SHP77 treated with DMSO at 0.1 percent for 48 hours (cell line): Measurements from ENCODE around the gene MYL11.

Experiments used
- DNase-seq: peaks from one replicate; lab custom pipeline; 2025; lab: John Stamatoyannopoulos, UW

Gene MYL11

DNA sequence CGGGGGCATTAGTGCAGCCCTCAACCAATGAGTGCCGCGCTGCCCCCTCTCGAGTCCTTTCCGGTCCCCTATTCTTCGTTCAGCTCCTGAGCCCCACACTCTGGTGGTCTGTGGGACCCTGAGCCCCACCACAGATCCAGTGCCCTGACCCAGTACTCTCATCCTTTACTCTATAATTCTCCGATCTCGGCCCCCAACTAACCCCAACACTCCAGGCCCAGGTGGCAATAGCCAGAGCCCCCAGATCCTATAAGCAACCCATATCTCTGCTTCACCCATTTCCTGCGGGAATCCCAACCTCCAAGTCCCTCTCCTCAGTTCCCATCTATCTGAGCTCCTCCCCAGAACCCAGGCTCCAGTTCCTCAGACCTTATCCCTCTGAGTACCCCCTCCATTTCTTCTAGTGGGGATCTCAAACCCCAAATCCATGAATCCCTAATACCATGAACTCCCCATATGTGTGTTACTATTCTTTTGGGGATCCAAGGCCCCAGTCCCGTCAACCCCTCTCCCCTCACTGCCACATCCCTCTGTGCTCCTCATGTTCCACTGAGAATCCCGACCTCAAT lies 3.3 kb upstream of the MYL11 start:
- no peak for DNase-seq

DNA sequence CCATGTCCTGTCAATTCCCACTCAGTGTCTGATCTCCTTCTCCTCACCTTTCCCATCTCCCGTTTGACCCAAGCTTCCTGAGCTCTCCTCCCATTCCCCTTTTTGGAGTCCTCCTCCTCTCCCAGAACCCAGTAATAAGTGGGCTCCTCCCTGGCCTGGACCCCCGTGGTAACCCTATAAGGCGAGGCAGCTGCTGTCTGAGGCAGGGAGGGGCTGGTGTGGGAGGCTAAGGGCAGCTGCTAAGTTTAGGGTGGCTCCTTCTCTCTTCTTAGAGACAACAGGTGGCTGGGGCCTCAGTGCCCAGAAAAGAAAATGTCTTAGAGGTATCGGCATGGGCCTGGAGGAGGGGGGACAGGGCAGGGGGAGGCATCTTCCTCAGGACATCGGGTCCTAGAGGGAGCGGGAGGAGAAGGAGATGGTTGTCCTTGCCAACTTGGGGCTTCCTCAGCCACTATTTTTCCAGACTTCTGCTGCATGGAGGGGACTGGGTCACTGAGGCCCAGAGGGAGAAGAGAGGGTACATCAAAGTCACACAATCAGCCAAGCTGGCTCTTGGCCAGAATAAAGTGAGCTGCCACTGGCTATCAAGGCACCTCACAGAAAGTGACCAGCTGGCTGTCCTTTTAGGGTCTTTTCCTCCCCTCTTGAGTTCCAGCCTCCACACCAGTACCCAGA lies 2.4 kb upstream of the MYL11 start:
- DNase-seq = no peak

GRCh38 chr16:30372725-30373124 lies 1.9 kb upstream of the MYL11 start:
- DNase-seq = no peak

DNA sequence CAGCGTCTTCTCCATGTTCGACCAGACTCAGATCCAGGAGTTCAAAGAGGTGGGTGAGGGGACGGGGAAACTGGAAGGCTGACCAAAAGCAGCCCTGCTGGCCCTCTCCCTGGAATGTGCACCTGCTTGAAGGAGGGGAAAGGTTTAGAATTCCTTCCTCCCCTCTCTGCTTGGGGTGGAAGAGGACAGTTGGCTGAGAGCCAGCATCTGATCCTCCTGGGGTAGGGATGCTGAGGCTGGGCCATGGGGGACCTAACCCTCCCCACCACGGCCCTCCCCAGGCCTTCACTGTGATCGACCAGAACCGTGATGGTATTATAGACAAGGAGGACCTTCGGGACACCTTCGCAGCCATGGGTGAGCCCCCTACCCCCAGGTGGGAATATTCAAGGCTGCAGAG lies 1.3 kb downstream of the MYL11 start:
- DNase-seq = no peak

DNA sequence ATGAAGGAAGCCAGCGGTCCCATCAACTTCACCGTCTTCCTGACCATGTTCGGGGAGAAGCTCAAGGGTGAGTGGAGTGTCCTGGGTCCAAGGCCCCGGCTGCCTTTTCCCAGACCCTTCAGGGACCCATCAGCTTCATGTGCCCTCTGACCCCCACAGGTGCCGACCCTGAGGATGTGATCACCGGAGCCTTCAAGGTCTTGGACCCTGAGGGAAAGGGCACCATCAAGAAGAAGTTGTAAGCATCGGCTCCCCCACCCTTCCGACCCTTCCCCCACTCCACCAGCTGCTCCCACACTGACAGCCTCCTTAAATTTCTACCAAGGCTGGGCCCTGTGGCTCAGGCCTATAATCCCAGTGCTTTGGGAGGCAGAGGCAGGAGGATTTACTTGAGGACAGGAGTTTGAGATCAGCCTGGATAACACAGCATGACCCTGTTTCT lies 1.9 kb downstream of the MYL11 start:
- no peak for DNase-seq

DNA sequence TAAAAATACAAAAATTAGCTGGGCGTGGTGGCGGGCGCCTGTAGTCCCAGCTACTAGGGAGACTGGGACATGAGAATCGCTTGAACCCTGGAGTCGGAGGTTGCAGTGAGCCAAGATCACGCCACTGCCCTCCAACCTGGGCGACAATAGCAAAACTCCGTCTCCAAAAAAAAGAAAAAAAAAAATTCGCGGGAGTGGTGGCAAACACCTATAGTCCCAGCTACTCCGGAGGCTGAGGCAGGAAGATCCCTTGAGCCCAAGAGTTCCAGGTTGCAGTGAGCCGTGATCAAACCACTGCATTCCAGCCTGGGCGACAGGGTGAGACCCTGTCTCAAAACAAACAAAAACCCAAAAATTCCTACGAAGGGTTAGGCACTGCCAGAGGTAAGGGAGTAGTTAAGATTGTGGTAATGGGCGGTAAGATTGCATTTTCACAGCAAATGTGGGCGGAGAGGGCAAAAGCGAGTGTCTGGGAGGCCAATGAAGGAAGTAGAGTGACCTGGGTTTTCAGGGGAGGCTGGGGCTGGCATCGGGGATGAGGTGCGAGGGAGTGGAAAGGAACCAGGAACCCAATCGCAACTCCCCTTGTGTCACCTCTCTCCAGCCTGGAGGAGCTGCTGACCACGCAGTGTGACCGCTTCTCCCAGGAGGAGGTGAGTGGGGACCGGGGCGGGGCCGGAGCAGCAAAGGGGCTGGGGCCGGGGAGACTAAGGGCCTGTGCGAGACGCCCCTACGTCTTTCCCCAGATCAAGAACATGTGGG lies 2.6 kb downstream of the MYL11 start:
- DNase-seq = peak; percentile 75

DNA sequence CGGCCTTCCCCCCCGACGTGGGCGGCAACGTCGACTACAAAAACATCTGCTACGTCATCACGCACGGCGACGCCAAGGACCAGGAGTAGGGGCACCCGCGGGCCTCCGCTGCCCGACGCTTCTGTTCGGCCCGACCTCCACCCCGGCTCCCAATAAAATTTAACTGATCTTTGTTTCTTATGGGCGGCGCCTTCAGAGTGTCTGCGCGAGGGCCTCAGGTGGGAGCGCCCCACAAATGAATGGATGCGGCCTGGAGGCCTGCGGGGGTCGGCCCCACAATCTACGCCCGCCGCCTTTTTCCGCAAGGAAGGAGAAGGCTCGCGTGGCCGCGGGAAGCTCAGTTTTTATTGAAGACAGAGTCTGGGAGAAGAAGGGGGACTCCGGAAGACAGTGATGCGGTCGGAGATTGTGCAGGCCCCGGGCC lies 3.2 kb downstream of the MYL11 start:
- peak; percentile 81 for DNase-seq

- peak; percentile 93 for DNase-seq
Measured at GRCh38 chr16:30378236-30379157, 3.9 kb downstream of the MYL11 start.

GRCh38 chr16:30379158-30379783 lies 4.7 kb downstream of the MYL11 start:
- no peak for DNase-seq

GRCh38 chr16:30380072-30380802 lies 5.6 kb downstream of the MYL11 start:
- DNase-seq = no peak

DNA sequence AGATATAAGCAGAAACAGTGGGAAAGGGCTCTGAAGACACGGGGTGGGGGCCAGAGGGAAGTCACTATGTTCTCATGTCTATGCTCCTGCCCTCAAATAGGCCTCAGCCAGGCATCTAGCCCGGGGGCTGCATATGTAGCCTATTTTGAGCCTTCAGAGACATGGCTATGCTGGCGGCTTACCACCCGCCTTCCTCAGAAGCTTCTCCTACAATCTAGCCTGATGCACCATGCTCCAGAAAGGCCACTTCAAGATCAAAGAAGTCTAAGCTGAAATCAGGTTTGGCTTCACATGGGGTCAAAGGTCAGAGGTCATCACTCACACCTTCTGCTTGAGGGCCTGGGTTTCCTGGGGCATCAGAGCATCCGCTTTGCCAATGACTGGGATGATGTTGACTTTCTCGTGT lies 6.2 kb downstream of the MYL11 start:
- no peak for DNase-seq

DNA sequence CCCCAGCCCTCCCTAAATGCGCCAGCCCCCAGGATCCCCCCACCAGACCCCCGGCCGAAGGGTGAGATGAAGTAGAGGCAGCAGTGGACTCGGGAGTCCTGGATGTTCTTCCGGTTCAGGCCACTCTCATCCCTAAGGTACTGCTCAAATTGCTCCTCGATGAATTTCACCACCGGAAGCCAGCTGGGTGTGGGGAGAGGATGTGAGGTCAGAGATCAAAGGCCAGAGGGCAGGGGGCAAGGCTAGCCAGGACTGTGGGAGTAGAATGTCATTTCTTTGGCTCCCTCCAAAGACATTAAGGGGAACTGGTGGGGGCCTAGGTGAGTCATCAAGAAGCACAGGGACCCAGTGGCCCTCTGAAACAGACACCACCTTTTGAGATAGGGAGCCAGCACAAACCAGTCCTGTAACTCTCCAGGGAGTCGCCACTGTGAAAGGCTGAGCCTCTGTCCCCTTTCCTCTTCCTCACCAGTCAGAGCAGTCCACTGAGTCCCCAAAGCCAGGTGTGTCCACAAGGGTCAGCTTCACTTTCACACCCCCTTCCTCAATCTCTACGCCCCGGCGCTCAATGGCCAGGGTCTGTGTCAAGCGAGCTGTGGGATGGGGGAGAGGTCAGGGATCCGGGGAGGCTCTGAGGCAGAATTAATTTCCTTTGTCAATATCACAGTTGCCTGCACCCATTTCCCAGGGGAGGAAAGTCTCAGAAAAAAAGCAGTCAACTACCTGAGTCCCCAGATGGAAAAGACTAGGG lies 6.9 kb downstream of the MYL11 start:
- DNase-seq = no peak

GRCh38 chr16:30382111-30382881 lies 7.7 kb downstream of the MYL11 start, which contains the start of gene SEPTIN1:
Gene SEPTIN1 (minus strand): TSS chr16:30382561. CDS start chr16:30382542, 19 bp downstream.
- no peak for DNase-seq

DNA sequence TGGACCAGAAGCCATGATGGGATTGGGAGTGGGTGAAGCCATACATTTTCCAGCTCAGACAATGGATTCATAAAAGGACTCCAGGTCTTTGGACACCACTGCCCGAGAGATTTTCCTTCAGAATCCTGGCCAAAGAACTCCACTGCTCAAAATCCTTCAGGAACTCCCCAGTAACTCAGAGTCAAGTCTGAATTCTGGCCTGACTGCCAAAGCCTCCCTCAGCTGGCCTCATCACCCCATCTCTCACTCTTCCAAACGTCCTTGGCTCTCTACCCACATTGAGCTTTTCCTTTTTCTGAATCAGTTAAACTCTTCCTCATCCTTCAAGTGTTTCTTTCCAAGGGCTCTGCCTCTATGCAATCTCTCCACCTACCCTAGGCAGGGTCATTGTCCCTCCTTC lies 8.9 kb downstream of the MYL11 start:
- no peak for DNase-seq

DNA sequence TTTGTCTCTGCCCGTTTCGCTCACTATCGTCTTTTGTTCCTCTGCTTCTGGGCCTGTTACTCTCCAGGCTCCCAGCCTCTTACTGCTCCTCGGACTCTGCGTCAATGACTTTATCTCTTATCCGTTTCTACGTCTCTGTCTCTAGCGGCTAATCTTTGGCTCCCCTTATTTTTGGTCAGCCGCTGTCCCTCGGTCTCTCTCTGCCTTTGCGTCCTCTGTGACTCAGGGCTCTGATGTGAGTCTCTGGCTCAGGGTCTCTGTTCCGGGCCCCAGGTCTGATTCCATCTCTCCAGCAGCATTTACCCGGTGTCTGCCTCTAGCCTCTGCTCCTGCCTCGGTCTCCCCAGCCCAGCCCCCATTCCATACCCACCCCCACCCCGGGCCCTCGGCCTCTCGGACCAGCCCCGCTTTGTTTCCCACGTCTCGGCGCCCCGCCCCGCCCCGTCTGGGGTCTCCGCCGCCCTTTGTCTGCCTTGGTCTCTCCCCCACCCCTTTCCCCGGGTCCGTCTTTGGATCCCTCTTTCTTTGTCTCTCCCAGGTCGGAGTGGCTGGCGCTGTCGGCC lies 20.1 kb downstream of the MYL11 start:
- DNase-seq = no peak

- peak; percentile 92 for DNase-seq
Measured at GRCh38 chr16:30395155-30395991, 20.8 kb downstream of the MYL11 start, which contains the start of gene ZNF48. Gene ZNF48 (plus strand): TSS chr16:30395420. CDS start chr16:30395795, 375 bp downstream.

- no peak for DNase-seq
Measured at GRCh38 chr16:30395992-30396585, 21.5 kb downstream of the MYL11 start.
